Stimulated activated naive CD8-positive, alpha-beta T cell treated with anti-CD3 and anti-CD28 coated beads, Interleukin-15, Interleukin-2, amounts not matched to agents 100 ng/mL and 50 ng/mL, for 24 hours (primary cell): ENCODE measurements around the gene RBM17.
"Not testable (repeated sequence)": the region's sequence is repeated elsewhere in the genome, so short reads cannot be mapped to it uniquely, and the experiment has no call there.

ENCODE experiments used
- H3K27ac Mint-ChIP-seq: one replicate; pipeline ENCODE4 v1.8.0; 2021; ENCODE audit warnings: mild to moderate bottlenecking, mixed read lengths
- H3K27me3 Mint-ChIP-seq: one replicate; pipeline ENCODE4 v1.8.0; 2021; ENCODE audit warnings: mixed read lengths
- H3K36me3 Mint-ChIP-seq: one replicate; pipeline ENCODE4 v1.8.0; 2021; ENCODE audit warnings: low read depth, mixed read lengths
- H3K4me1 Mint-ChIP-seq: one replicate; pipeline ENCODE4 v1.8.0; 2021; ENCODE audit warnings: low read depth, mixed read lengths
- H3K4me3 Mint-ChIP-seq: one replicate; pipeline ENCODE4 v1.8.0; 2021; ENCODE audit warnings: mild to moderate bottlenecking, mixed read lengths
- H3K9me3 Mint-ChIP-seq: one replicate; pipeline ENCODE4 v1.8.0; 2021; ENCODE audit warnings: mixed read lengths

Gene RBM17

DNA sequence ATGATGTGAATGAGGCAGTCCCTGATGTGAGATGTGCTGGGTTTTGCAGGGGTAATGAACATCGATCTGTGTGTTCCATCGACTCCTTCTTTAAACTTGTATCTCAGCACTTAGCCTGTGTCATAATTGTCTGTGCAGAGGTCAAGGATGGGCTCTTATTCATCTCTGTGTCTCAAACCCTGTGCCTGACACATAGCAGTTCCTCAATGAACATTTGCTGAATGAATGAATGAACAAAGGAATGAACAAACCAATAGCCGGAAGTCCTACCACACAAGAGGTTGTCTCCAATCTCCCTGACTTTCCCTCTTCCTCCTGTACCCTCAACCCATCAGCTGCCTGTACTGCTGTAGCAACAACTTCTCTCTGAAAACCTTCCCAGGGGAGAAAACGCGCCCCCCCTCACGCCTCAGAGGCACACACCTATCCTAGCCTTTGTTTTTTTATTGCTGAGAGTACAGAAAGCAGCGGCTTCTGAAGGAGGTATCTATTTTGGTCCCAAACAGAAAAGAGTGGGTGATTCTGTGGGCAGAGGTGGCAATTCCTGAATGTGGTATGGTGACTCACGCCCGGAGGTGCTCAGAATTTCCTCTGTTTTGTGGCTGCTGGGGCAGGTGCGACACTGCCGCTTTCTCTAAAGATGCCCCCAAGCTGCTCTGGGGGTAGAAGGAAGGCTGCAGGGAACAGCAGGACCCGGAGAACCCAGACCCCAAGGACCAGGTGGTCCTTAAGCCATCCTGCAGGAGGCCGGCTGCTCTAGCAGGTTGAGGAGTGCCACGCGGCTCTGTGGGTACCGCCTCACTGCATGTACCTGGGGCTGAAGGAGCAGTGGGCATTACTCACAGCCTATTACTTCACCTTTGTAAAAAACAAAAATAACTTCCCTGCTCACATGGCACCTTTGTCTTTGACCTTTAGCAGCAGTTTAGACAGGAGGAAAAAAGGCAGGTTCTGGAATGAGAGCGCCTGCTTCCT is 36.3 kb upstream of the RBM17 start:
- Mint-ChIP-seq H3K4me3 (peak overlapping the region; percentile 85), H3K36me3 (peaks cover 85% of the 10 kb centered on the region), H3K27me3 (no peaks in the 10 kb centered on the region), H3K9me3 (no peaks in the 10 kb centered on the region), H3K4me1 (peaks cover 94% of the 10 kb centered on the region), H3K27ac (peak overlapping the region; percentile 98)

DNA sequence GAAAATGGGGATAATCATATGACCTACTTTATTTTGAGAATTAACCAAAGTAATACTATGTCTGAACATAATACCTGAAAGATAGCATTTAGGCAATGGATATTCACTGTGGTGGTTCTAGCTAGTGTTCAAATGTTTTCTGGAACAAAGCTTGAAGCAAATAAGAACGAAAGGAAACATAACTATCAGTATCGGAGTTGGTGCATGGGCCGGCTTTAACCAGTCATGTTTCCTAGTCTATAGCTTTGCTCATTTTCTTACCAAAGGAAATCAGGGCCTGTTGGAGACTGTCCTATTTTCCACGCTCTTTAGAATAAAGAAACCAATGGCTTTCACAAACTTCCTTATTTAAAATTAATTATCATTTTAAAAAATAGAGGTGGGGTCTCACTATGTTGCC is 35.5 kb upstream of the RBM17 start:
- peak overlapping the region; percentile 85 for H3K4me3 Mint-ChIP-seq
- H3K4me1 Mint-ChIP-seq = peaks cover 96% of the 10 kb centered on the region
- no peaks in the 10 kb centered on the region for H3K27me3 Mint-ChIP-seq
- H3K9me3 Mint-ChIP-seq = no peaks in the 10 kb centered on the region
- peak overlapping the region; percentile 98 for H3K27ac Mint-ChIP-seq
- H3K36me3 Mint-ChIP-seq = peaks cover 87% of the 10 kb centered on the region

GRCh38 chr10:6053816-6054631 is 34.8 kb upstream of the RBM17 start:
- peaks cover 87% of the 10 kb centered on the region for H3K36me3 Mint-ChIP-seq
- H3K27ac Mint-ChIP-seq = peak overlapping the region; percentile 97
- peak overlapping the region; percentile 82 for H3K4me3 Mint-ChIP-seq
- H3K4me1 Mint-ChIP-seq = peaks cover 96% of the 10 kb centered on the region
- no peaks in the 10 kb centered on the region for H3K9me3 Mint-ChIP-seq
- no peaks in the 10 kb centered on the region for H3K27me3 Mint-ChIP-seq

DNA sequence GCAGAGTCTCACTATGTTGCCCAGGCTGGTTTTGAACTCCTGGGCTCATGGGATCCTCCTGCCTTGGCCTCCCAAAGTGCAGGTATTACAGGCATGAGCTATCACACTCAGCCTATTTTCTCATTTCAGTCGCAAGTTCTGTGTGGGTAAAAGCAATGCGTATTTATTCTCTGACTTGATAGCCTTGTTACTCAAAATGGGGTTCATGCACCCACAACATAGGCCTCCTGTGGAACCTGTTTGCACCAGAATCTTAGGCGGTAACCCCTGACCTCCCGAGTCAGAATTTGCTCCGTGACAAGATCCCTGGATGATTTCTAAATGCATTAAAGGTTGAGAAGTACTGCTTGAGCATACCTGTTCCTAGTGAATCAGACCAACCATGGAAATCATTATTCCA is 34.0 kb upstream of the RBM17 start:
- H3K4me1 Mint-ChIP-seq = peaks cover 89% of the 10 kb centered on the region
- H3K27ac Mint-ChIP-seq = peak overlapping the region; percentile 97
- no peaks in the 10 kb centered on the region for H3K27me3 Mint-ChIP-seq
- no peaks in the 10 kb centered on the region for H3K9me3 Mint-ChIP-seq
- H3K36me3 Mint-ChIP-seq = peaks cover 87% of the 10 kb centered on the region
- peak overlapping the region; percentile 82 for H3K4me3 Mint-ChIP-seq

- H3K36me3 Mint-ChIP-seq = peaks cover 87% of the 10 kb centered on the region
- peak overlapping the region; percentile 97 for H3K27ac Mint-ChIP-seq
- no peaks in the 10 kb centered on the region for H3K9me3 Mint-ChIP-seq
- peak overlapping the region; percentile 90 for H3K4me3 Mint-ChIP-seq
- H3K4me1 Mint-ChIP-seq = peaks cover 79% of the 10 kb centered on the region
- H3K27me3 Mint-ChIP-seq = no peaks in the 10 kb centered on the region
Measured at GRCh38 chr10:6055929-6056328, 32.9 kb upstream of the RBM17 start.

DNA sequence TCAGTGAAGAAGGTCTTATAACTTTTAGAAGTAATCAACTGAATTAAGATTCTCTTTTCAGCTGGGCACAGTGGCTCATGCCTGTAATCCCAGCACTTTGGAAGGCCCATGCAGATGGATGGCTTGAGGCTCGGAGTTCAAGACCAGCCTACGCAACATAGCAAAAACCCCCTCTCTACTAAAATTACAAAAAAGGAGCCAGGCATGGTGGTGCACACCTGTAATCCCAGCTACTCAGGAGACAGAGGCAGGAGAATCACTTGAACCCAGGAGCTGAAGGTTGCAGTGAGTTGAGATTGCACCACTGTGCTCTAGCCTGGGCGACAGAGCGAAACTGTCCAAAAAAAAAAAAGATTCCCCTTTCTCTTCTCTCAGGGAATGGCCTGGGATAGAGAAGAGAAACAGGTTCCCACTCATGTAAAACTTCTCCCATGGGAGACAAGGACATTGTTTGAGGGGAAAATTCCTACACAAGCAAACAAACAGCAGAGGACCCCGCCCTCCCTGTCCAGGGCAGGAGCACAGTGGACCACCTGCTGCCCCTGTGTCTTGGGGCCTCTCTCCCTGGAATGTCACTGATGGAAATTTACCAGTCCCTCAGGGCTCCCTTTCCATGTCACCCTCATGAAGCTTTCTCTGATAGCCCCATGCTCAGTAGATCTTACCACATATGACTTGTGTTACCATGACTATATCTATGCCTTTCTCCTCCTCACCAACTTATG is 32.3 kb upstream of the RBM17 start:
- no peaks in the 10 kb centered on the region for H3K27me3 Mint-ChIP-seq
- peaks cover 91% of the 10 kb centered on the region for H3K36me3 Mint-ChIP-seq
- no peaks in the 10 kb centered on the region for H3K9me3 Mint-ChIP-seq
- peak overlapping the region; percentile 90 for H3K4me3 Mint-ChIP-seq
- H3K4me1 Mint-ChIP-seq = peaks cover 73% of the 10 kb centered on the region
- H3K27ac Mint-ChIP-seq = peak overlapping the region; percentile 97

DNA sequence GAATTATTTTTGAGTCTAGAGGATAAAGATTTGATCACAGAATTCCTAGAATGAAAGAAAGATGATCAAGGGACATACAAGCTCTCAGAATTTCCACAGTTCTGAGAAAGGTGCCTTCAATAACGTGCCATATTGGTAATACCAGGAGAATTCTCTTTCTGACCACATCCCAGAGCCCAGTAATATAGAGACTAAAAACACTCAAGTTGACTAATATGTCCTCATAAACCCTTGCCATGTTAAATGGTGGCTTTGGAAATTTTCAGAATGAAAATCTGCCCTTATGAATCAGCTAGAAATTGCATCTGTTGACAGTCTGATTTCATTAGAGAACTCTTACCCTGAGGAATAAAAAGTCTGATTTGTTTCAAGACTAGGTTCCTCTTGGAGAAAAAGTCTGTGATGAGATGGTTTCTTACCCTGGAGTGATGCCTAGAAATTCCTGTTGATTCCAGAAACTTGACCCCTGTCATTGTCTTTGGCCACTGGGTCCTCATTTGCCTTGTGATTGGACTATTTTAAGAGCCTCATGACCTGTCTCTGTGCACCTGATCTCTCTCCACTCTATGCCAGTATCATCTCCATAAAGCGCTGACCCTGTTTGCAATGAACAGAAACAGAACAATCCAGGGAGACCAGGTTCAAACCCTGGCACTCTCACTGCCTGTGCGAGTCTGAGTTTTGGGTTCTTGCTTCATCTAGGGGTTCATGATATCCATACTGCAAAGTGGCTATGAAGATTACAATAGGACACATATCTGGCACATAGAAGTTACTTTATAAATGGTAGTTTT is 30.0 kb upstream of the RBM17 start:
- Mint-ChIP-seq H3K4me1 (peaks cover 68% of the 10 kb centered on the region), H3K36me3 (peaks cover 76% of the 10 kb centered on the region), H3K27ac (peak overlapping the region; percentile 97), H3K27me3 (no peaks in the 10 kb centered on the region), H3K4me3 (peak overlapping the region; percentile 90), H3K9me3 (no peaks in the 10 kb centered on the region)

GRCh38 chr10:6059506-6059905 is 29.3 kb upstream of the RBM17 start:
- Mint-ChIP-seq H3K4me3 (peak overlapping the region; percentile 90), H3K27me3 (no peaks in the 10 kb centered on the region), H3K27ac (peak overlapping the region; percentile 97), H3K4me1 (peaks cover 68% of the 10 kb centered on the region), H3K9me3 (no peaks in the 10 kb centered on the region), H3K36me3 (peaks cover 70% of the 10 kb centered on the region)

- no peaks in the 10 kb centered on the region for H3K27me3 Mint-ChIP-seq
- peak overlapping the region; percentile 97 for H3K27ac Mint-ChIP-seq
- H3K4me3 Mint-ChIP-seq = peak overlapping the region; percentile 90
- H3K4me1 Mint-ChIP-seq = peaks cover 72% of the 10 kb centered on the region
- H3K9me3 Mint-ChIP-seq = no peaks in the 10 kb centered on the region
- peaks cover 62% of the 10 kb centered on the region for H3K36me3 Mint-ChIP-seq
Measured at GRCh38 chr10:6061056-6061455, 27.8 kb upstream of the RBM17 start.

GRCh38 chr10:6062101-6062771 is 26.6 kb upstream of the RBM17 start, which contains the start of gene IL2RA:
IL2RA (minus strand) TSS chr10:6062367; CDS start chr10:6062151, 216 bp downstream.
- H3K36me3 Mint-ChIP-seq = peaks cover 50% of the 10 kb centered on the region
- H3K27ac Mint-ChIP-seq = peak within 1 kb of the TSS; percentile 97
- no peaks in the 10 kb centered on the region for H3K27me3 Mint-ChIP-seq
- no peaks in the 10 kb centered on the region for H3K9me3 Mint-ChIP-seq
- H3K4me1 Mint-ChIP-seq = peaks cover 71% of the 10 kb centered on the region
- H3K4me3 Mint-ChIP-seq = peak within 1 kb of the TSS; percentile 90

DNA sequence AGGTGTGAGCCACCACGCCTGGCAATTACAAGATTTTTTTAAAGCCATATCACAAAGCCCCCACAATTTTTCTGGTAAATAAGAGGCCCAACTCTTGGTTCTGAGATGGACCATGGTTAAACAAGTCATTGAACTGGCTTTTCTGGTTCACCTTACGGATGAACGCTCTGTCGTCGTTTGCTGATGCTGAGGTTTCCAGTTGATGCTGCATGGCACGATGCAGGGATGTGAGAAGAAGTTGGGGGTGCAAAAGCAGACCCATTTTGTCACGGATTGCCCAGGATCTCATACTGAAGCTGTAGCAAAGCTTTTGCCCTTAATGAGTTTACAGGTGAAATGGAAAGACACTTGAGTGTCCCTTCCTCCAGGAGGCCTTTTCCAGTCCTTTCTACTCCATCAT is 24.7 kb upstream of the RBM17 start:
- H3K27ac Mint-ChIP-seq = peak overlapping the region; percentile 63
- H3K4me3 Mint-ChIP-seq = peak overlapping the region; percentile 31

DNA sequence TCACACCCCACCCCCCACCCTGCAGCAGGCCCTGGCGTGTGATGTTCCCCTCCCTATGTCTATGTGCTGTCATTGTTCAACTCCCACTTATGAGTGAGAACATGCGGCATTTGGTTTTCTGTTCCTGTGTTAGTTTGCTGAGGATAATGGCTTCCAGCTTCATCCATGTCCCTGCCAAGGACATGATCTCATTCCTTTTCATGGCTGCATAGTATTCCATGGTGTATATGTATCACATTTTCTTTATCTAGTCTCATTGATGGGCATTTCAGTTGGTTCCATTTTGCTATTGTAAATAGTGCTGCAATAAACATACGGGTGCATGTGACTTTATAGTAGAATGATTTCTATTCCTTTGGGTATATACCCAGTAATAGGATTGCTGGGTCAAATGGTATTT is 24.1 kb upstream of the RBM17 start:
- H3K36me3 Mint-ChIP-seq = peaks cover 25% of the 10 kb centered on the region
- H3K4me1 Mint-ChIP-seq = peaks cover 76% of the 10 kb centered on the region
- peak overlapping the region; percentile 11 for H3K4me3 Mint-ChIP-seq
- H3K27me3 Mint-ChIP-seq, H3K9me3 Mint-ChIP-seq: not testable (repeated sequence)
- H3K27ac Mint-ChIP-seq = peak overlapping the region; percentile 63

More for the DNA sequence above, 24.7 kb upstream of the RBM17 start:
- no peaks in the 10 kb centered on the region for H3K9me3 Mint-ChIP-seq
- no peaks in the 10 kb centered on the region for H3K27me3 Mint-ChIP-seq
- peaks cover 31% of the 10 kb centered on the region for H3K36me3 Mint-ChIP-seq
- H3K4me1 Mint-ChIP-seq = peaks cover 71% of the 10 kb centered on the region

- no peaks in the 10 kb centered on the region for H3K27me3 Mint-ChIP-seq
- peaks cover 18% of the 10 kb centered on the region for H3K36me3 Mint-ChIP-seq
- H3K4me1 Mint-ChIP-seq = peaks cover 83% of the 10 kb centered on the region
- H3K4me3 Mint-ChIP-seq = peak overlapping the region; percentile 11
- no peaks in the 10 kb centered on the region for H3K9me3 Mint-ChIP-seq
- peak overlapping the region; percentile 63 for H3K27ac Mint-ChIP-seq
Measured at GRCh38 chr10:6065406-6065805, 23.4 kb upstream of the RBM17 start.
